Fibroblast of the aortic adventitia (primary cell): Measurements from ENCODE around the gene SLIT1. TPM values are rescaled to one million over a fixed set of nuclear protein-coding genes. Genes with fewer than 3 reads are reported as not detected.

Source experiments
- DNase-seq: peaks from one replicate; pipeline ENCODE4 v3.0.0-alpha.2; 2010; ENCODE audit warnings: low read depth
- H3K4me3 ChIP-seq: 2 replicates; pipeline ENCODE4 v1.5.1; 2011; ENCODE audit warnings: low read depth, mild to moderate bottlenecking, control low read depth, low read length, moderate library complexity
- total RNA-seq: library from RNA; depleted of rRNA; stranded (reverse); fragments of >200 nt; gene quantifications from 2 replicates; pipeline ENCODE4 v1.2.3, GENCODE V29; 2012; ENCODE audit warnings: low replicate concordance
- TF ChIP-seq, protein P1 (sequence below): IDR thresholded peaks from 2 replicates; pipeline ENCODE4 v1.5.1; 2011; ENCODE audit warnings: mild to moderate bottlenecking, low read length, control low read depth, inconsistent platforms; ENCODE audit not compliant: insufficient read depth

The SLIT1 gene
- total RNA-seq, 1 donor, result 0.09 TPM

DNA sequence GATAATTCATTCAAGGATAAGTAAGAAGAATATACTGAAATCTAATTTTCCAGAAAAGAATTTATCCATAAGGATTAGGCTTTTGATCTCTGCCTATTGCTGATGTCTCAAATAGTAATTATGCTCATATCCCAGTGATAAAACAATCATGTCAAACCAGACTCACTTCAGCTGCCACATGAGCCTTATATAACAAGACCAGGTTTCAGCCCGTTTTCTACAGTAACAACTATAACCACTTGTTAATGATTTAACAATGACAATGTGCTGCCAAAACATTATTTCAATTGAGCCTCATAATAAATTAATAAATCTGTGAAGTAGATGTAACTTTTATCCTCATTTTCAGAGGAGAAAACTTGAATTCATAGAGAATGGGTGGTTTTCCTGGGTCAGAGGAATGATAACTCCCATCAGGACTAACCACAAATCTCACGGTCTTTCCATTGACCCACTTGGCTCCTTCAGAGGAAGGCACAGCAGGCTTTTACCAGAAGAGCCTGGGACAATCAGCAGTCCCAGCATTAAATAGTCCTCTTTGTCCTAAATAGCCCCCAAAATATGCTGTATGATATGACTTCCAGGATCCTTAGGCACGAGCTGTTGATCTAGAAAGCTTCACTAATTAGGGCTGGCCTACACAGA, 42.5 kb upstream of the SLIT1 start:
- H3K4me3 ChIP-seq, result no peak overlapping the region
- TF ChIP-seq, protein P1, sequence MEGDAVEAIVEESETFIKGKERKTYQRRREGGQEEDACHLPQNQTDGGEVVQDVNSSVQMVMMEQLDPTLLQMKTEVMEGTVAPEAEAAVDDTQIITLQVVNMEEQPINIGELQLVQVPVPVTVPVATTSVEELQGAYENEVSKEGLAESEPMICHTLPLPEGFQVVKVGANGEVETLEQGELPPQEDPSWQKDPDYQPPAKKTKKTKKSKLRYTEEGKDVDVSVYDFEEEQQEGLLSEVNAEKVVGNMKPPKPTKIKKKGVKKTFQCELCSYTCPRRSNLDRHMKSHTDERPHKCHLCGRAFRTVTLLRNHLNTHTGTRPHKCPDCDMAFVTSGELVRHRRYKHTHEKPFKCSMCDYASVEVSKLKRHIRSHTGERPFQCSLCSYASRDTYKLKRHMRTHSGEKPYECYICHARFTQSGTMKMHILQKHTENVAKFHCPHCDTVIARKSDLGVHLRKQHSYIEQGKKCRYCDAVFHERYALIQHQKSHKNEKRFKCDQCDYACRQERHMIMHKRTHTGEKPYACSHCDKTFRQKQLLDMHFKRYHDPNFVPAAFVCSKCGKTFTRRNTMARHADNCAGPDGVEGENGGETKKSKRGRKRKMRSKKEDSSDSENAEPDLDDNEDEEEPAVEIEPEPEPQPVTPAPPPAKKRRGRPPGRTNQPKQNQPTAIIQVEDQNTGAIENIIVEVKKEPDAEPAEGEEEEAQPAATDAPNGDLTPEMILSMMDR, result no peak
- DNase-seq, result no peak

DNA sequence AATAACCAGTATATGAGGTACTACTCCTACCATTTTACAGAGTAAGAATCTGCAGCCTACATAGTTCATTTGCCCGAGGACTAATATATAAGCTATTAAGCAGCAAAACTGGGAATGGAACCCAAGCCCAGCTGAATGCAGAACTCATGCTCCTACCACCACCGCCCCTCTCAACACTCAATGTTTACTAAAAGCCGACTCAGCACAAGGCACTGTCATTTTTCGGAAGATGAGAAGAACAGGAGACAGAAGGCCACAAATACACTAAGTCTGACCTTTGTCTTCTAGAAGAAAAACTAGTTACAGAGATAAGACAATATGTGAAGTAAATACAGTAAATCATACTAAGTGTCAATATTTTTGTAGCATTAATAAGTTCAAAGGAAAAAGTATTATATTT, 40.6 kb upstream of the SLIT1 start:
- H3K4me3 ChIP-seq, result no peak overlapping the region
- TF ChIP-seq, protein P1, result no peak
- DNase-seq, result no peak

DNA sequence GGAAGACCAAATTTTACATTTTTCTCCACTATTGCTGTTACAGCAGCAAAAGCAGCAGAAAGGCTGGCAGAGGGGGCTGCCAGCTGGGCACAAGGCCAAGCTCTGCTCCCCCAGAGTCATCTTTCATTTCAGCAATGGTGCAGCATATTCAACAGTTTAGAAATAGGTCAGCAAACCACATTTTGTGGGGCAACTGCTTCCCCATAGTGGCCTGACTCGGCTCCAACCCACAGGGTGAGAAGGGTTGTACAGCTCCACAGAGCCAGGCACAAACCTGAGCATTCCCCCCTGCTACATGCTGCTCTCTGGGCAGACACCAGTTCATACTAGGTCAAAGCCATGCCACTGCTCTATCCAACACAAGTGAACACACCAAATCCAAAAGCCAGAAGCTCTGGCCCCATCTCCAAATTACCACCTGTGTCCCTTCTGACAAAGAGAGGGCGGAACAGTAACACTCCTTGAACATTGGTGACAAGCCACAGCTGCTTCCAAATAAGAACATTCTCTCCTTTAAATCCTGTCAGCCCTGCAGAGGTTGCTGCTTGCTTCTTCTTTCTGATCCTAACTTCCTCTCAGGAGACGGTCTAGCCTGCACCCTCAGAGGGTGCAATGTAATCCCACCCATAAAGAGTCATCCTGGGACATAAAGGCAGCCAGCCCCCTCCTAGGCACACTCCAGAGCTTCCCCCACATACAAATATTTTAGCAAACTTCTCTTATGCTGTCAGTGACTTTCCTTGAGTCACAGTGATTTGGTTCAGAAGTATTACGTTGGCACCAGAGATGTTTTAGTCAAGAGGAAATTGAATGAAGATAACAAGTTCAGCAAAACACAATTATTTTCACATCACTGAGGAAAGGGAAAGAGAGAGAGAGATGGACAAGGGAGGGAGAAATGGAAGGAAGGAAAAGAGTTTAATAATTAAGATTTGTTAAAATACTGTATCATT, 39.0 kb upstream of the SLIT1 start:
- DNase-seq, result peak; percentile 62
- TF ChIP-seq, protein P1, result no peak

DNA sequence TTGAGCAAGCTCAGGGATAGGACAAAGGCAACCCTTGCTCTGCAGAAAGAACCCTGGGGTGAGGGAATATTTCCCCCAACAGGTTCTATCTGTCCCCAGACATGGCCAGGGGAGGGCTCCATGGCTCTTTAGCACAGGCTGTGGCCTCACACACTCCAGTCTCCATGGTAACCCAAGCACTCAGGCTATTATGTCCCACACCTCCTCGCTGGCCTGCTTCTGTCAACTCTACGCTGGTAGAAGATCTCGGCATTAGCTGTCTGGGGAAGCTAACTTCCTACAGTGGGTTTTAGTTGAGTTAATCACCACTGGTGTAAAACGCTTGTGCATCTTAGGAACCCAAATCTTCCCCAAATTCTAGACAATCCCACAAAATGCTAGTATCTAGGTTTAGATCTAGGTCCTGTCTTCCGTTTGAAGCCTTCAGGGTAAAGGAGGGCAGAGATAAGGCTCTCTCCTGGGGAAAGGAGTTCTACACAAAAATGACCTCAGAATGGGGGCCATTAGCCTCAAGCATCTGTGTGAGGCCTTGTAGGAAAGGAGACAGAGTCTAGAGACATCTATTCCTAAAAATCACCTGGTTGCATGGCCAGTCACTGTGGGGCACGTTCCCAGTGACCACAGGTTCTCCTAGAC, 36.7 kb upstream of the SLIT1 start:
- TF ChIP-seq, protein P1, result no peak
- no peak for DNase-seq
- no peak overlapping the region for H3K4me3 ChIP-seq

More for the DNA sequence above, 39.0 kb upstream of the SLIT1 start:
- no peak overlapping the region for H3K4me3 ChIP-seq

DNA sequence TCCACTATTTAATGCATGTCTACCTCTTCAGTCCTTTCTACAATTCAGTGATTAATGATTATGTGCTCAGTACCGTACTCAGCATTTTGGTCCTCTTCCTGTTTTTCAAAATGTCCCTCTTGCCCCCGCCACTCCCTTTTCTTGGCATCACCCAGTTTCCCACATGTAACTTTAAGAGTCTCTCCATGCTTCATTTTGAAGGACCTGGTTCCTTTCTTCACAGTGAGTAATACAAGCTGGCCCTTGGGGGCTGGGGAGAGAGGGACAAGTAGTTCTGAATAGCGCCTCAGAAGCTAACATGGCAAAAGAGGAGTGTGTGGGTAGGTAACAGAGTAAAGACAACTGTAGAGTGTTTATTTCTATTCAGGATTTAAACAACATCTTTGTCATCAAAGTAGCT, 34.6 kb upstream of the SLIT1 start:
- H3K4me3 ChIP-seq, result no peak overlapping the region
- DNase-seq, result no peak
- TF ChIP-seq, protein P1, result no peak

DNA sequence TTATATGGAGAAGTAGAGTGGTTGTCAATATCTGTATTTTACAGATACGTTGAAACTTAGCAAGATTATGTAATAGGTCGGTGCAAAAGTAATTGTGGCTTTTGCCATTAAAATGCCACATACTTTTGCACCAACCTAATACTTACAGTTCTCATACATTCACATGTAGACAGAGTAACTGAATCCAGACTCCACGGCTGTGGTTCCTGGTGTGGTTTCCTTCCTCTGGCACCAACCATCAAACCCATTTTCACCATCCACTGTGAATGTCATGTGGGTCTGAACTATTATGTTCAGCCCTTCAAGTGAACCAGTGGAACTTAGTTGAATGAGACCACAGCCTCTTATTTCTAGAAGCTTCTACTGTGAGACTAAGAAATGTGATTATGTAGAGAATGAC, 31.5 kb upstream of the SLIT1 start:
- no peak overlapping the region for H3K4me3 ChIP-seq
- TF ChIP-seq, protein P1, result no peak
- no peak for DNase-seq
